Measurements from ENCODE around the gene KRT4.

DNA sequence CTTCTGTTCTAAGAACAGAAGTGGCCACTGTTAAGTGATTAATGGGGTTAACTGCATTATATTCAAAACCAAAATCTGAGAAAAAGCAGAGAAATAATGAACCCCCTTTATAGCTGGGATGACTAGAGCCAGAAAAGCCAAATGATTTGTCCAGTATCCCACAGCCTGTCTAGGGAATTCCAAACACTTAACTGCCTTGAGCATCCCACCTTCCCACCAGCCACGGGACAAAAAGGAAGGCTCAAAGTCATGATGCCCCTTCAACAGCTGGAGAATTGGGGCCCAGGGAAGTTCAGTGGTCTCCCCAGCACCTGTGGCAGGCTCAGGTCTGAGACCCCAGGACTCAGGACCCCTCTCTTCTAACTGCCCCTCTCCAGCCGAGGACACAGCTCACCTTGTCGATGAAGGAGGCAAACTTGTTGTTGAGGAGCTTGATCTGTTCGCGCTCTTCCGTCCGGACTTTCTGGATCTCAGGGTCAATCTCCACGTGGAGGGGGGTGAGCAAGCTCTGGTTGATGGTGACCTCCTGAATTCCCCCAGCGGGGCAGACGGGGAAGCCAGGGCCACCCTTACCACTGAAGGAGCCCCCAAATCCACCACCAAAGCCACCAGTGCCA lies 605 bp downstream of the KRT4 start:
- TF ChIP-seq, protein P1, sequence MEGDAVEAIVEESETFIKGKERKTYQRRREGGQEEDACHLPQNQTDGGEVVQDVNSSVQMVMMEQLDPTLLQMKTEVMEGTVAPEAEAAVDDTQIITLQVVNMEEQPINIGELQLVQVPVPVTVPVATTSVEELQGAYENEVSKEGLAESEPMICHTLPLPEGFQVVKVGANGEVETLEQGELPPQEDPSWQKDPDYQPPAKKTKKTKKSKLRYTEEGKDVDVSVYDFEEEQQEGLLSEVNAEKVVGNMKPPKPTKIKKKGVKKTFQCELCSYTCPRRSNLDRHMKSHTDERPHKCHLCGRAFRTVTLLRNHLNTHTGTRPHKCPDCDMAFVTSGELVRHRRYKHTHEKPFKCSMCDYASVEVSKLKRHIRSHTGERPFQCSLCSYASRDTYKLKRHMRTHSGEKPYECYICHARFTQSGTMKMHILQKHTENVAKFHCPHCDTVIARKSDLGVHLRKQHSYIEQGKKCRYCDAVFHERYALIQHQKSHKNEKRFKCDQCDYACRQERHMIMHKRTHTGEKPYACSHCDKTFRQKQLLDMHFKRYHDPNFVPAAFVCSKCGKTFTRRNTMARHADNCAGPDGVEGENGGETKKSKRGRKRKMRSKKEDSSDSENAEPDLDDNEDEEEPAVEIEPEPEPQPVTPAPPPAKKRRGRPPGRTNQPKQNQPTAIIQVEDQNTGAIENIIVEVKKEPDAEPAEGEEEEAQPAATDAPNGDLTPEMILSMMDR (IDR thresholded peaks at IDR 0.05) = no peak
- no peak for TF ChIP-seq POLR2A (IDR thresholded peaks at IDR 0.05)
